ENCODE measurements around the gene CALR. TPM values are rescaled to one million over a fixed set of nuclear protein-coding genes. Genes with fewer than 3 reads are reported as not detected.
"Not testable (repeated sequence)": the region's sequence is repeated elsewhere in the genome, so short reads cannot be mapped to it uniquely, and the experiment has no call there.

CALR gene
- total RNA-seq, 1 donor from 2014 or later: 958 TPM

DNA sequence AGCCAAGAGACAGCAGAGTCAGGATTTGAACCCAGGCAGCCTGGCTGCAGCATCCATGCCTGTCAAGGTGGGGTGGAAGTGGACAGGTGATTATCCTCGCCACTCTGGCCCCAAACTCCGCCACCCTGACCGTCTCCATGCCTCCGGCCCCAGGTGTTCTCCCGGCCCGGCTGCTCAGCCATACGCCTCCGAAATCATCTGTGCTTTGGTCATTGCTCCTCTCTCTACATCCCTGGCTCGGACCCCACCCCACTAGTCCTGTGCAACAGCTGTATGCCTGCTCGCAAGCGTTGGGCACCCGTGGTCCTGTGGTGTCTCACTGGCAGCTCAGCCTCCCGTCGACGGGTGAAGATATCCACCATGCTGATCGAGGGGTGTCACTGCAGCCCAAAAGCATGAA lies 34.8 kb downstream of the CALR start:
- H3K4me3 ChIP-seq (ENCODE audit: low read depth, low read length): no peak overlapping the region
- DNase-seq (ENCODE audit: low read depth): no peak
- no peaks in the 10 kb centered on the region for H3K36me3 ChIP-seq (ENCODE audit: control insufficient read depth, insufficient read depth, low read length)
- no peaks in the 10 kb centered on the region for H3K27me3 ChIP-seq (ENCODE audit: control insufficient read depth, insufficient read depth, low read length)
- TF ChIP-seq, protein P1, sequence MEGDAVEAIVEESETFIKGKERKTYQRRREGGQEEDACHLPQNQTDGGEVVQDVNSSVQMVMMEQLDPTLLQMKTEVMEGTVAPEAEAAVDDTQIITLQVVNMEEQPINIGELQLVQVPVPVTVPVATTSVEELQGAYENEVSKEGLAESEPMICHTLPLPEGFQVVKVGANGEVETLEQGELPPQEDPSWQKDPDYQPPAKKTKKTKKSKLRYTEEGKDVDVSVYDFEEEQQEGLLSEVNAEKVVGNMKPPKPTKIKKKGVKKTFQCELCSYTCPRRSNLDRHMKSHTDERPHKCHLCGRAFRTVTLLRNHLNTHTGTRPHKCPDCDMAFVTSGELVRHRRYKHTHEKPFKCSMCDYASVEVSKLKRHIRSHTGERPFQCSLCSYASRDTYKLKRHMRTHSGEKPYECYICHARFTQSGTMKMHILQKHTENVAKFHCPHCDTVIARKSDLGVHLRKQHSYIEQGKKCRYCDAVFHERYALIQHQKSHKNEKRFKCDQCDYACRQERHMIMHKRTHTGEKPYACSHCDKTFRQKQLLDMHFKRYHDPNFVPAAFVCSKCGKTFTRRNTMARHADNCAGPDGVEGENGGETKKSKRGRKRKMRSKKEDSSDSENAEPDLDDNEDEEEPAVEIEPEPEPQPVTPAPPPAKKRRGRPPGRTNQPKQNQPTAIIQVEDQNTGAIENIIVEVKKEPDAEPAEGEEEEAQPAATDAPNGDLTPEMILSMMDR (IDR thresholded peaks at IDR 0.05; ENCODE audit: insufficient read depth, low read length, poor library complexity, severe bottlenecking): no peak

DNA sequence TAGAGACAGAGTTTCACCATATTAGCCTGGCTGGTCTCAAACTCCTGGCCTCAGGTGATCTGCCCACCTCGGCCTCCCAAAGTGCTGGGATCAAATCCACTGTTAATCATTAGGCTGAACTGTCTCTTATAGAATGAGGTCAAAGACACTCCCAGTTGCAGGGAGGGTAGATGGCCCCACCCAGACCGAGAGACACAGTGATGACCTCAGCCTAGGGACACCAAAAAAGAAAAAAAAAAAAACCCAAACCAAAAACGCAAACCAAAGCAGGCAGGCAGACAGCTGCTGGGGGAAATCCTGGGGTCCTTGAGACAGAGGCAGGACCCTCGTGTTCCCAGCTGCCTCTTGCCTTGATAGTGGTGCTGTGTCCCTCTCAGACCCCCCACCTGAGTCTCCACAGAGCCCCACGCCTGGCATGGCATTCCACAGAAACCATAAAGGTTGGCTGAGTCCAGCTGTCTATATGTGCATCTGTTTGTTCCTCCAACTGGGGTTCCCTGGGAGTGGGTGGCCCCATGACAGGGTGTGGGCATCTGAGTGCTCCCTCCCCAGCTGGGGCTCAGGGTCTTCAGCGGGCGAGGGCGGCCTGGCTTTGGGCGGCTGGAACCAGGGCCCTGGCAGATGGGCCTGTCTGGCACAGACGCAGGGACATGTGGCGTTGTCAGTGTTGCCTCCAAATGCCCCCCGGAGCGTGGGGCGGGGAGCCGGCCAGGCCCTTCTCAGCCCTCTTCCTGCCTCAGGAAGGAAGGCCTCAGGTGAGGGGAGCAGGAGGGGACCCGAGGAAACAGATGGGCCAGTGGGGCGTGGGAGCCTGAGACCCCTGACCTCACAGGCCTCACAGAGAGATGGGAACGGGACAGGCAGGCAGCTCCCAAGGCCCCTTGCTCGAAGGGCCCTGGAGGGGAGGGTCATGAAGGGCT lies 36.2 kb downstream of the CALR start:
- no peaks in the 10 kb centered on the region for H3K36me3 ChIP-seq (ENCODE audit: control insufficient read depth, insufficient read depth, low read length)
- DNase-seq (ENCODE audit: low read depth): no peak
- TF ChIP-seq, protein P1 (IDR thresholded peaks at IDR 0.05; ENCODE audit: insufficient read depth, low read length, poor library complexity, severe bottlenecking): no peak
- H3K27me3 ChIP-seq (ENCODE audit: control insufficient read depth, insufficient read depth, low read length): no peaks in the 10 kb centered on the region
- H3K4me3 ChIP-seq (ENCODE audit: low read depth, low read length): no peak overlapping the region

DNA sequence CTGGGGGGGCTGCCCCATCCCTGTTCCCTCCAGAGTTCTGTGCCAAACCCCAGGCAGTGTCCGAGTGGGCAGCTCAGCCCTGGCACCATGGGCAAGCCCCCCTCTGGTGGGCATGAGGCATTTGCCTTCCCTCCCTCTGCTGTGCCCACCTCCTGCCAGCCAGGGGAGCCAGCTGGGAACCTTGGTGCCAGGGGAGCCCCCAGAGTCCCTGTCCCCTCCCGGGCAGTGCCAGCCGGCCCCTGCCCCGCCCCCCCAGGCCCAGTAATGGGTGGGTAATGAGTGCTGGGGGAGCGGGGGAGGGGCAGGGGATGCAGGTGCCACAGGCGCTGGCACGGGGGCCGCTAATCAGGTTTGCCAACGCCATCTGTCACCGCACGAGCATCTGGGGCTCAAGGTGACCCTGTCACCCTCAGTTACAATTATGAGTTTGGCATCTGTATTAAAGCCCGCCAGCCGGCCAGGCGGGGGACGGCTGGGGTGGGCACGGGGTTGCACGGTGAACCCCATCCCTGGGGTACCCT lies 36.9 kb downstream of the CALR start:
- H3K27me3 ChIP-seq (ENCODE audit: control insufficient read depth, insufficient read depth, low read length): no peaks in the 10 kb centered on the region
- TF ChIP-seq, protein P1 (IDR thresholded peaks at IDR 0.05; ENCODE audit: insufficient read depth, low read length, poor library complexity, severe bottlenecking): no peak
- no peak overlapping the region for H3K4me3 ChIP-seq (ENCODE audit: low read depth, low read length)
- DNase-seq (ENCODE audit: low read depth): no peak
- H3K36me3 ChIP-seq (ENCODE audit: control insufficient read depth, insufficient read depth, low read length): no peaks in the 10 kb centered on the region

DNA sequence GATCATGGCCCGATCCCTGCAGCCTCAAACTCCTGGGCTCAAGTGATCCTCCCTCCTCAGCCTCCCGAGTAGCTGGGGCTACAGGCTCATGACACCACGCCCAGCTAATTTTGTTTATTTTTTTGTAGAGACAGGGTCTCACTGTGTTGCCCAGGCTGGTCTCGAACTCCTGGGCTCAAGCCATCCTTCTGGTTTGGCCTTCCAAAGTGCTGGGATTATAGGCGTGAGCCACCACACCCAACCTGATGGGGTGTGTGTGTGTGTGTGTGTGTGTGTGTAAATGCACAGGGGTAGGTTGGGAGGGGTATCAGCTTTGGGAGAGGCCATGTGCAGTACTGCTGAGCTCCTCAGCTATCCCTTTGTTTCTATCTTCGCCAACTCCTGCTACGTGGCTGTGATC lies 37.7 kb downstream of the CALR start:
- H3K4me3 ChIP-seq (ENCODE audit: low read depth, low read length); H3K27me3 ChIP-seq (ENCODE audit: control insufficient read depth, insufficient read depth, low read length); H3K36me3 ChIP-seq (ENCODE audit: control insufficient read depth, insufficient read depth, low read length); DNase-seq (ENCODE audit: low read depth): not testable (repeated sequence)

DNA sequence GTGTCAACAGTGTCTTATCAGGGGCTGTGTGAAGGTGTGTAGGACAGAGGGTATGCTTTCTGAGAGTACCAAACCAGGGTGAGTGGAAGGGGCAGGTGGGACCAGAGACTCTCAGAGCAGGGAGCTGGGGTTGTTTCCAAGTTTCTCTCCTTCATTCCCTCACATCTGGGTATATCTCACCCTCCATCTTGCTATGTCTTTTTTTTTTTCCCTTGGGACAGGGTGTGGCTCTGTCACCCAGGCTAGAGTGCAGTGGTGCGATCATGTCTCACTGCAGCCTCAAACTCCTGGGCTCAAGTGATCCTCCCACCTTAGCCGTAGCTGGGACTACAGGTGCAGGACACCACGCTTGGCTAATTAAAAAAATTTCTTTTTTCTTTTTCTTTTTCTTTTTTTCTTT lies 41.6 kb downstream of the CALR start:
- peaks cover 9% of the 10 kb centered on the region for H3K27me3 ChIP-seq (ENCODE audit: control insufficient read depth, insufficient read depth, low read length)
- TF ChIP-seq, protein P1 (IDR thresholded peaks at IDR 0.05; ENCODE audit: insufficient read depth, low read length, poor library complexity, severe bottlenecking): no peak
- no peak overlapping the region for H3K4me3 ChIP-seq (ENCODE audit: low read depth, low read length)
- no peaks in the 10 kb centered on the region for H3K36me3 ChIP-seq (ENCODE audit: control insufficient read depth, insufficient read depth, low read length)
- DNase-seq (ENCODE audit: low read depth): no peak

DNA sequence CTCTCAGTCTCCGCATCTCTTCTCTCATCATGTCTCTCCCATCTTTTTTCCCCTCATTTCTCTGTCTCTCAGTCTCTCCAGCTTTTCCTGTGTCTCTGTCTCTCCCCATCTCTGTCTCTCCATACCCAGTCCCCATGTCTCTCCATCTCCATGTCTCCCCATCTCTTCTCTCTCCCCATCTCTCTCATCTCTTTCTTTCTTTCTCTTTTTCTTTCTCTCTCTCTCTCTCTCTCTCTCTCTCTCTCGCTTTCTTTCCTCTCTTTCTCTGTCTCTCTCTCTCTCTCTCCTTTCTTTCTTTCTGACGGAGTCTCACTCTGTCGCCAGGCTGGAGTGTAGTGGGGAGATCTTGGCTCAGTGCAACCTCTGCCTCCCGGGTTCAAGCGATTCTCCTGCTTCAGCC lies 44.2 kb downstream of the CALR start:
- DNase-seq (ENCODE audit: low read depth): no peak
- Histone ChIP-seq H3K4me3 (ENCODE audit: low read depth, low read length) (no peak overlapping the region), H3K36me3 (ENCODE audit: control insufficient read depth, insufficient read depth, low read length) (no peaks in the 10 kb centered on the region), H3K27me3 (ENCODE audit: control insufficient read depth, insufficient read depth, low read length) (peaks cover 17% of the 10 kb centered on the region)
- TF ChIP-seq, protein P1 (IDR thresholded peaks at IDR 0.05; ENCODE audit: insufficient read depth, low read length, poor library complexity, severe bottlenecking): no peak
